Stromal cell of bone marrow (primary cell): ENCODE results near the gene MAPK8.

Experiments used
- DNase-seq: peaks from one replicate; pipeline ENCODE4 v3.0.0-alpha.2; 2012; ENCODE audit warnings: low read depth

Gene MAPK8

DNA sequence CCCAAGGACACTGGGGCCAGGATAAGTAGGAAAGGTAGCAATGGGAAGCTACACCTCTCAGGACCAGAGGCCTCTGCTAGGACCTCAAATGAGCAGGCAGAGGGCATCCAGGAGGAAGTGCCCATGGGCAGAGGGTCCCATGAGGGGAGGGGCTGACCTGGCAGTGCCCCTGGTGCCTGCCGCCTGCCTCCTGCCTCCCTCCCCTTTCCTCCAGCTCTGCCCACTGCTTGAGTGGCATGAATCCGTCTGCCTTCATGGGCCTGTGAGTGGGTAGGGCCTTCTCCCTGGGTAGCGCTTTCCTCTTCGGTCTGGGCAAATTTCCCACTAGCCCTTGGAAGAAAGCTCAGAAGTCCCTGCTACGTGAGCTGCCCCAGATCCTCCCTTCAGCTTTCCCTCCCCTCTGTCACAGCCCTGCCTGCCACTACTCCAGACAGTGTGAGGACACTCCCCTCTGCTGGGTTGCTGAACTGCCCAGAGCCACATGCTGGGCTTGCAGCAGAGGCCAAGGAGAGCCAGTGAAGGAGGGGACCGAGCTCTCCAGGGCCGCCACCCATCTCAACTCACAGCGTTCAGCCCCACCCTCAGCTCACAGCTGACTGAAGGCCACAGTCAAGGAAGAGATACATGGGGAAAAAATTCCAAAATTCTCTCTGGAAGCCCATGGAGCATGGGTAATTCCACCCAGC, 157.0 kb downstream of the MAPK8 start:
- no peak for DNase-seq

DNA sequence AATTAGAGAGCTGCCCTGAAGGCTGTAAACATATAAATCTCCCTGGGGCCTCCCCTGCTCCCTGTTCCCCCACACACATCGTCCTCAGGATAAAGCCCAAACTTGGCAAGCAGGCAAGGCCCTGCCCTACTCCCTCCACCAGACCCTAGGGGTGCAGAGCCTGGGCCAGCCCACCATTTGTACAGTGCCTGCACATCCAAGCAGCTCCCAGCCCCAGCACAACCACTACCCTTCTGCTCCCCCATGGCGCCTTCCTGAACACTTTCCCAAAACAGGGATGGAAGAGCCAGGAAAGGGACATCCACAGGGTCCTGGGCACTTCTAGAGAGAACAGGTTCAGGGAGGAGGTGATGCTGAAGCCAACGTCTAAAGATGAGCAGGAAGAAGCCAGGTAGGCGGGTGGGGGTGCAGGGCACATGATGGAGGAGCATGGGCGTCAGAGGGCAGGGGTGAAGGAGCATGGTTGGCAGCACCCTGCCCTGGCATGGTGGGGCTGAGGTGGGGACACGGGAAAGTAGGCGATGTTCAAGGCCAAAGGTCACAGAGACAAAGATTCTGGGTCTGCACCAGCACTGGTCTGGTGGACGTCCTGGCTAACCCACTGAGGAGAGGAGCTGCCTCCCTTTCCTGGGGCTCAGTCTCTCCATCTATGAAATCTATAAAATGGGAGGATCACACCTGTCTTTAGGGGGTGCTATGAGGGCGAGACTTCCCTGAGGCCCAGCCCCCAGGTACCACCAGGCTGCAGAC, 157.8 kb downstream of the MAPK8 start:
- DNase-seq = no peak

DNA sequence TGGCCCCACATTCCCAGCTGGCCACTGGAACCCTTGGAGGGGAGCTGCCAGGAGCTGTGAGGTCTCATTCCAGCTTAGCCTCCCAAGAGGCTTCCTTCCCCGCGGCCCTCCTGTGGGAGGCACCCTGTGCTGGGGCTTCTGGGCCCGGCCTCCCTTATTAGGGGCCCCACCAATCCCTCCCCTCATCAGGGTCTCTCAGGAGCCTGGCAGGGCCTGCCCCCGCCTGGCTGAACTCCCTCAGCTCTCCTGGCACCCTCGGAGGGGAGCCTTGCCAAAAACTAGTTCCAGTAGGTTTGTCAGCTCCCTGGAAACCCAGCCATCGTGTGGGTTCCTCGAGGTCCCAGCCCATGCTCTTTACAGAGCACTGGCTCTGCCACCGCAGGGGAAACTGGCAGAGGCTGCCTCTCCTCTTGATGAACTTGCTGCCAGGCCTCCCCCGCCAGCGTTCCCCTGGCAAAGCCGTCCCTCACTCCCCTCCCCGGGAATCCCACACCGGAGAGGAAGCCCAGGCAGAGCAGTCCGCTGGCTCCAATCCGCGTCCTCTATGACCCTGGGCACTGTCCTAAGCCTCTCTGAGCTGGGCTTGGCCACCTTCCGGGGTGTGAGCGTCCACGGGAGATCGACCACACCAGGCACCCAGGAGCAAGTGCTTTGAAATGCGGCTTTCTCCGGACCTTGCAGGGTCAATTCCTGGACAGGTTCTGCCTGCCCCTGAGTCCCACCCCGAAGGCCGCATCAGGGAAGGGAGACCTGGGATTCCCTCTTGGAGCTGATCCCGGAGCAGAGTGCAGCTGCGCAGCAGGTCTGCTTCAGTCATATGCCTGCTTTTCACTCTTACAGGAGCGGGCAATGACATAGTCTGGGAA, 158.6 kb downstream of the MAPK8 start:
- no peak for DNase-seq

DNA sequence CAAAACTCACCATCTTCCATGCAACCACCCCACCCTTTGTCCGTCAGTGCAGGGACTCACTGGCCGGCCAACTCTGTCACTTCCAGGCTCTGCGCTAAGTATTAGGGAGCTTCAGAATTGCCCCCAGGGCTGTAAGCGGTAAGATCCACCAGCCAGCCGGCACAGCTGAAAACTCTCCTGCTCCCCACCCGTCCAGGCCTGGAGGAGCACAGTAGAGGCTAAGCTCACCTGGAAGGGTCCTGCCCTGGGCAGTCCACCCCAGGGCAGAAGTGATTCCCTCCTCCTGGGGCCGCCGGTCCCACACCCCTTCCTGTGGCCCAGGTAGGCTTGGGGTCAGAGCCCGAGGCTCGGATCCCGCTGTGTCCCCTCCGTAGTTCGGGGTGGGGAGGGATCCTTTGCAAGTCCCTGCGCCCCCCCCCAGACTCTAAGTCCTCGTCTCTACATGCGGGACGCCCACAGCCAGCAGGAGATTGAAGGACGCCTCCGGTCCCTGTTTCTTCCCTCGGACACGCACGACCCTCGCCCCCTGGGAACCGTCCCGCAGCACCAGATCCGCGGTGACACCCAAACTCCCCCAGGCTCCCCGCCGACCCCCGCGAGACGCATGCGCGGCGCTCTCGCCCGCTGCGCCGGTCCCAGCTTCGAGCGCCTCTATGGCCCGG, 159.5 kb downstream of the MAPK8 start:
- no peak for DNase-seq

DNA sequence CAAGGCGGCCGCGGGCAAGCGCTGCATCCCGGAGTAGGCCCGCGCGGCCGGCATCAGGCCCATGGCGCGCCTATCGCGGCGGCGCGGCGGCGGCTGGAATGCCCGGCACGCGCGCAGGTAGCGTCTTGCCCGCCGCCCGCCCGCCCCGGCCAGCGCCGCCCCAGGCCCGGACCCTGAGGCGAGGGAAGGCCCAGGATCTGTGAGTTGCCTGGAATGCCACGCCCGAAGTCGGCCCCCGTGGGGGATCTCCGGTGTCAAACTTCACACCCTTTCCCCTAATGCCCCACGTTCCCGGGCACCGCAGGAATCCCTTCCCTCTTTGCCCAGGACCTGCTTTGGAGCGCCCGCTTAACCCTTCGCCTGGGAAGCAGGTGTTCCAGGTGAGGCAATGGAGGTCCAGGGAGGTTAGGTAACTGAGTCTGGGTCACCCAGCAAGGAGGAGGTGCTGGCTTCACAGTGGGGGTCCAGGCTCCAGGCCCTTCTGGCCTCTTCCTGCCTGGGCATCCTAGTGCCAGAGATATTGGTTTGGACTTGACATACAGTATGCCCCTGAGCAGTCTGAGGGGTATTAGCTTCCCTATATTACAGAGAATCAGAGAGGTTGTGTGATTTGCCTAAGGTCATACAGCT, 160.2 kb downstream of the MAPK8 start:
- no peak for DNase-seq

DNA sequence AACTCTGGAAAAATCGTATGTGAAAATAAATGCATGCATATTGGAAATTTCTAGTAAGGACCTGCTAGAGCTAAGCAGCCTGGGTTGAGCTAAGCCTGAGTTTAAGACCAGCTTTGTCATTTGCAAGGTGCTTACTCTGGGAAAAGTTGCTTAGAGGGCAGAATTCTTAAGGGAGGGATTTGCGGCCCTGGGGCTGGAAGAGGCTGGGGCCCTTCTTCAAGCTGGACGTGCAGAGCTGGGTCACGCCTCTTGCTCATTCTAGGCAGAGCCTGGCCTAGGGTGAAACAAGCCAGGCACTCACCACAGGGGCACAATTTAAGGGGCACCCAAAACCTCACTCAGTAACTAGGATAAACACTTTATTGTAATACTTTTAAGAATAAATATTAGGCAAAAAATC, 161.2 kb downstream of the MAPK8 start:
- no peak for DNase-seq

DNA sequence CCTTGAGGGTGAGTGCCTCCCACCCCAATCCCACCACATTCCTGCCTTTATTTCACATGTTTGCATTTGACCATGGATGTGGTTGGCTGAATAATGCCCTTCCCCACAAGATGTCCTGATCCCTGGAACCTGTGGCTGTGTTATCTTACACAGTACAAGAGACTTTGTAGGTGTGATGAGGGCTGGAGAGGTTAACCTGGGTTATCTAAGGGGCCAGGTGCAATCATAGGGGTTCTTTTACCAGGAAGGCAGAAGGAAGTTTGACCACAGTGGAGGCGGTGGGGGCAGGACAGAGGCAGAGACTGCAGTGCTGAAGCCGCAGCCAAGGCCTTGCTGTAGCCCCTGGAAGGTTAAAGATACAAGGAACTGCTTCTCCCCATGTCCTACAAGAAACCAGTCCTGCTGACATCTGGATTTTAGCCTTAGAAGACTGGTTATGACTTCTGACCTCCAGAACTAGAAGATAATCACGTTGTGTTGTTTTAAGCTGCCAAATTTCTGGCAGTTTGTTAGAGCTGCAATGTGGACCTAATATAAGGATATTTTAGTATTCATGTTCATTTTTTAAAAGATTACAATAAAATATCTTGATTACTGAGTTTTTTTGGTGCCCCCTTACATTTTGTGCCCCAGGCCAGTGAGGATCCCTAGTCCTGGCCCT, 161.8 kb downstream of the MAPK8 start:
- no peak for DNase-seq

DNA sequence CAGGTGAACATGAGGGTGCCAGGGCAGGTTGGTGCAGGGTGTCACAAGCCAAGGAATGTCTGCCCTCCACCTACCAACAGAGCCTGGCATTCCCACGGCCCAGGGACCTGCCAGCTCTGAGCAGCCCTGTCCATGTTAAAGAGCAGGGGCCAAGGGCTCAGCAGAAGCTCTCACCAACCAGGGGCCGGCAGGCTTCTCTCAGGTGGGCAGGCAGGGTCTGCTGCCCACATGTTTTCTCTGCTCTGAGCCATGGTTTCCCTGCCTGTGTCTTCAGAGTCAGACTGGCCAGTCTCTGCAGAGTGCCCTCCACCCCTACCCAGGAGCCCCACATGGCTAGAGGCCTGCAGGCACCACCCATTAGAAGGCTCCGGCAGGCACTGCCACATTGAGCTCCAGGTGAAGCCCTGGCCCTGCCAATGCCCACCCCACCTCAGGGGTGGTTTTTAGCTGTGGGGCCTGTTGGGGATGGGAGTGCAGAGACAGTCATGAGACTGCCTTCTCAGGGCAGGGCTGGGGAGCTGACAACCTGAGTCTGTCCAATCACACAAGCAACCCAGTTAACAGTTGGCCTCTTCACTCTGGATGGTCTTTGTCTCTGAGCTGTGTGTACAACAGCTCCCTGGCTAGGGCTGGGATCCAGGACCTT, 162.5 kb downstream of the MAPK8 start:
- DNase-seq = no peak

DNA sequence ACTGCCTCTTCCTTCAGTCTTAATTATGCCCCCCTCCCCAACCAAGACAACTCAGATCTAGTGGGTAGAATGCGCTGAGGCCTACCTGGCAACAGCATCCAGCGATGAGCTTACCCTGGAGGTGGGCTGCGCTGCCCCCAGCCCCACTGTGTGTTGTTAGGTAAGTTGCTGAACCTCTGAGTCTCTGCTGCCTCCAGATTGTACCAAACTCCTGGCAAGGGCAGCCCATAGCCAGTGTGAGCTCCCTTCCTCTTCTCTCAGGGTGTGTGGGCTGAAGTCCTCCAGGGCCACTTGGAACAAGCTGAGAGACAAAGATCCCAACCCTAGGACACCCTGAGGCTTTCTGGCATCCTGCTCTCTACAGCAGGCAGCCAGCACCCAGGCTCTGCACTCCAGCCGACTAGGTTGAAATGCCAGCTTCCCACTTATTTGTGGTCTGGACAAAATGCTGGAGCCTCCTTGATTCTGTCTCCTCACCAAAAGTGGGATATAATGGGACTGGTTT, 163.1 kb downstream of the MAPK8 start:
- DNase-seq = no peak

DNA sequence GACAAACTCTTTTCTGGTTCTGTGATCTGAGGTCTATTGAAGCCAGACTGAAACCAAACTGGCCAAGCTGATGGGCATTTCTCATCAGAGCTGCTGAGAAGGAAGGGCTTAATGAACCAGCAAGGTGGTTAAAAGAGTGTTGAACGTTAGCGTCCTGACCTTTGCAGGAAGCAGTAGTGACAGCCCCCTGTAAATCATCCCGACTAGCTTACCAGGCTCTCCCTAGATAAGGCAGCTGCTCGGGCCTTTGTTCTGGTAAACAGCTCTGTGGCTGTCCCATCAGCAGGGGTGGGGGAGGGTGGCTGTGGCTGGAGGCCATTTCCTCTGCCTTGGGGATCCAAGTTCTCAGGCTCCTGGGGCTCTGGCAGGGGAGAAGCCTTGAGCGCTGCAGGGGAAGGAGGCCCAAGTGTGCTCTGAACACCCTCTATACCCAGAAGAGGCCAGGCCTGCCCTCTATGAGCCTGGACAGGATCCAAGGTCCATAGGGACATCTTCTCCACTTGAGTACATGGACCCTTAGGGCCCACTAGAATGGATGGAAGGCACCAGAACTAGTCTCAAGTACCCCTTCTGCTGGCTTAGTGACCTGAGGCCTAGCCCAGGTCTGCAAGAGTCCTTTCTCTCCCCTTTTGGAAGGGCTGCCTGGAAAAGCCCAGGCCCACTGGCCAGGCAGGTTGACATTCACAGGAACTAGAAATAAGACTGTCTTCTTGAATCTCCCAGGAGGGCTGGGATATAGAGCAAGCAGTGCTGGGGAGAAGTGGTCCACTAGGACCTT, 163.8 kb downstream of the MAPK8 start:
- no peak for DNase-seq

DNA sequence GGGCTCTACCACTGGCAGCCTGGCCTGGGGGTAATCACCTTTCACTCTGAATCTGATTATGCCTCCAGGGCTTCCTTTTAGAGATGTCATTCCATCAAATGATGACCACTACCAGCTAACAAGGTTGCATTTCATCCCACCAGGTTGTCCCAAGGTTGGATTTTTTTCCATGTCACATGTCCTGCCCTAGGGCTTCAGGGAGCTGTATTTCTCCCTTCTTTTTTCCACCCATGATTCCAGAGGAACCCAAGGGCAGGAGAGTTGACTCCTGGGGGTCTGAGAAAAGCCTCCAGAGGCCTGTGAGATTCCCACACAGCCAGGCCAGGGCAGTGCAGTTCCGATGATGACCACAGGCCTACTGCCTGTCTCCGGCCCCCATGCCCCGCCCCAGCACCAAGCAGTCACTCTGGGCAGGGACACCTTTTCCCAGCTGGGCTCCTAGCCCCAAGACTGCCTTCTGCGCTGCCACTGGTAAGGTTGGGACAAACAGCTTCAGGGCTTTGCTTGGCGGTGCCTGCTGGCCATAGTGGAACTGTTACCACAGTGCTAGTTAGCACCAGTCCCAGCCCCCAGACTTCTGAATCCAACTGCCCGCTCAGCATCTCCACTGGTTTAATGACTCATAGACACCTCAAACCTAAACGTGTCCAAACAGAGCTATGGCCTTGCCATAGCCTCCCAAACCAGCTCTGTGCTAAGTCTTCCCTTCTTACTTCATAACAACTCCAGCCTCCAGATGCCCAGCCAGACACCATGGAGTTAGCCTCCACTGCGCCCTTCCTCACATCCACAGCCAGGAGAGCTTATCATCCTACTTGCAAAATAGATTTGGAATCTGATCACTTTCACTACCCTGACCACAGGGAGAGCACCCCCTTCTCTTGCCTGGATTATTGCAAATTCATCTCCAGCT, 164.7 kb downstream of the MAPK8 start:
- peak; percentile 21 for DNase-seq

DNA sequence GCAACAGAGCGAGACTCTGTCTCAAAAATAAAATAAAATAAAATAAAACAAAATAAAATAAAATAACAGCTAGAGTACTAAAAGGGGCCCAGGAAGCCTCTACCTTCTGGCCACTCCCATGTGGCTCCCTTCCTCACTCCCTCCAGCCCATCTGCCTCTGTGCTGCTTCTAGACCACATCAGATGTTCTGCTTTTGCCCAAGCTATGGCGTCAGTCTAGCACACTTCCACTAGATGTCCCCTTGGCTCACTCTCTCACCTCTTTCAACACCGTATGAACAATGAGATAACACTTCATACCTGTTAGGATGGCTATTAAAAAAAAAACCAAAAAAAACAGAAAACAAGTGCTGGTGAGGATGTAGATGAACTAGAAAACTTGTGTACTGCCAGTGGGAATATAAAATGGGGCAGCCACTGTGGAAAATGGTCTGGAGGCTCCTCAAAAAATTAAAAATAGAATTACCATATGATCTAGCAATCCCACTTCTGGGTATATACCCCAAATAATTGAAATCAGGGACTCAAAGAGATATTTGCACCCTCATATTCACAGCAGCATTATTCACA, 166.1 kb downstream of the MAPK8 start:
- no peak for DNase-seq

DNA sequence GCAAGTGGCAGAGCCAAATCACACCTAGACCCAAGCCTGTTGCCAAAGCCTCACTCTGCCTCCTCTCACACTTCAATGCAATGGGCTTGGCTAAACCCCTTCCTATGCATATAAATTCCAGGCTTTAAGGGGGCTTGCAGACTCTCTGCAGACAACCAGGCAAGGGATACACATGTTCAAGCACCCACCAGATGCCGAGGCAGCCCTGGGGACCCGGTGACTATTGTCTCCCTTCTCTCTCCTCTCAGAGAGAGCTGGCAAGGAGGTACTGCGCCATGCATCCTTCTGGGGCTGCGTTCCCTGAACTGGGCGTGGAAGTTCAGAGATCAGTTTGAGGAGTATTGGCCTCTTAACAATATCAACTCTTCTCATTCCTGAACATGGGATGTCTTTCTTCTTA, 167.2 kb downstream of the MAPK8 start:
- DNase-seq = no peak

DNA sequence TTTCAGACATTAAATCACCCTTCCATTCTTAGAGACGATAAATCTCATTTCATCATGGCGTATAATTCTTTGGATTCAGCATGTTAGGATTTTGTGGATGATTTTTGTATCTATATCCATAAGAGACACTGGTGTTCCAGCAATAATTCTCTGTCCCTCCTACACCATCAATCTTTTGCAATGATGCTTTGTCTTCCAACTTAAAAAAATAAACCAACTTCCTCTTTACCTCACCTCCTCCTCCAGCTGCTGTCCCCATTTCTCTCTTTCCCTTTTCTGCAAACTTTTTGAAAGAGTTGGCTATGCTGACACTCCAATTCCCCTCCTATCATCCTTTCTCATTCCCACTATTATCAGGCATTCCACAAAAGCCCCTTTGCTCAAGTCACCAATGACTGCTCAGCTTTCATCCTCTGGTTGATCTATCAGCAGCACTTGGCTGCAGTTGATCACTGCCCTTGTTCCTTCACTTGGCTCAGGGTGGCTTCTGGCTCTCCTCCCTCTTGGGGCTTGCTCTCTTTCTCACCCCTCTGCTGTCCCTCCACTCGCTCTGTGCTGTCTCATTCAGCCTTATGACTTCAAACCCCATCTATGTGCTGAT, 168.4 kb downstream of the MAPK8 start:
- DNase-seq = no peak

DNA sequence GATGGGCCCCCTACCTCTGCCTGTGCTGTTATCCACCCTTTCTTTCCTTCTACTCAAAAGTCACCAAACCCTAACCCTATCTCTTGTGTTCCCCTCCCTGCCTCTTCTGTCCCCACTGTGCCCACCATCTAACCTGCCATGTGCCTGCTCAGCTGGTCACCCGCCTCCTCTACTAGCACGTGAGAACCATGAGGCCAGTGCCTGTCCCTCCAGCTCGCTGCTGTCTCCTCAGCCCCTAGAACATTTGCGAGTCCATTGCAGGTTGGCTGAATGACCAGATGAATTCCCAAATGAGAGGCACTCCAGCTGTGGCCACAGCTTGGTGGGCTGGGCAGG, 169.4 kb downstream of the MAPK8 start:
- no peak for DNase-seq

DNA sequence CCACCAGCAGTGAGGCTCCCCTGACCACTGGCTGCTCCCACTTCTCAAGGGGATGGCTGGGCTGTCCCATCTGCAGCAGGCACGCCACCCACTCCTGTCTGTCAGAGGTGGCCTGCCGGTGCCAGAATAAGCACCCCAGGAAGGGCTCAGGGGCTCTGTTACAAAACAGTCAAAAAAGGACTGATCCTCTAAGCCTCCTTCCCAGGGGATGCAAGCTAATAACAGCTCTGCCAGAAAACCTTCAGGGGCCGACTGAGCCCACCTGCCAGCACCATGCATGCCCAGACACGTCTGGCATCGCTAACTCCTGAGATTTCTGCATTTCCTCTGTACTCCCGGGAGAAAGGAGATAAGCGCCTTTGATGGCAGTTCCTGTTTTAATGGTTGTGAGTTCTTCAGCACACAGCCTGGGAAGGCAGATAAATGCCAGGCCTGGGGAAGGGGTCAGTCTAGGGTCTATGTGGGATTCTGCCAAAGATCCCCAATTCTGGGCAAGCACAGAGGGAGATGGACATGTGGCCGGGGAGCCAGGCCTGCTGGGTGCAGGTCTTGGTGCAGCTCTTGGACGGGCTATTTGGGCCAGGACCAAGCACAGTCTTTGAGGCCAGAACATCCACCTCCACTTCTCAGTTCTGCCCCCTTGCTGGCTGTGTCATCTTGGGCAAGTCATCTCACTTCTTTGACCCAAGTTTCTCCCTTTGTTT, 170.0 kb downstream of the MAPK8 start:
- DNase-seq = no peak

DNA sequence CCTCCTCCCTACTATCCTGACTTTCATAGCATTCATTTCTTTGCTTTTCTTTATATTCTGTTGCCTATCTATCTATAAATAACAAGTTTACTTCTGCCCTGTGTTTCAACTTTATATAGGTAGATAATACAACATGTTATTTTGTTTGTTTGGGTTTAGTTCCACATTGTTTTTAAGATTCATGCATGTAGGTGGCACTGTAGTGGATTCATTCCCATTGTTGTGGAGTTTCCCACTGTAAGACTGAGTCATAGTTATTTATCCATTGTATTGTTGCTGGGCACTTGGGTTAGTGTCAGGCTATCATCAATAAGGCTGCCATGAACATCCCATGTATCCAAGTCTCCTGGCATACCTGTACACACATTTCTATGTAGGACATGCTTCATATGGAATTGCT, 170.7 kb downstream of the MAPK8 start:
- DNase-seq = no peak
